KOPT-K1 (cell line): ENCODE results near the gene PDXP.
"Not testable (repeated sequence)": the region's sequence is repeated elsewhere in the genome, so short reads cannot be mapped to it uniquely, and the experiment has no call there.

Experiments
- H3K27ac ChIP-seq: fragments of 200-600 bp; sonication (generic); 2 replicates; pipeline ENCODE4 v1.5.1; 2016; ENCODE audit warnings: antibody characterized with exemption, mild to moderate bottlenecking, low read depth, low read length; ENCODE audit not compliant: poor library complexity, severe bottlenecking
- H3K36me3 ChIP-seq: fragments of 200-600 bp; sonication (generic); 2 replicates; pipeline ENCODE4 v1.5.1; 2017; ENCODE audit warnings: antibody characterized with exemption, mild to moderate bottlenecking, low read length, moderate library complexity; ENCODE audit not compliant: insufficient read depth
- H3K9me3 ChIP-seq: fragments of 200-600 bp; sonication (generic); 2 replicates; pipeline ENCODE4 v1.5.1; 2017; ENCODE audit warnings: antibody characterized with exemption, low read length, mild to moderate bottlenecking; ENCODE audit not compliant: insufficient read depth, poor library complexity, severe bottlenecking

The PDXP gene

DNA sequence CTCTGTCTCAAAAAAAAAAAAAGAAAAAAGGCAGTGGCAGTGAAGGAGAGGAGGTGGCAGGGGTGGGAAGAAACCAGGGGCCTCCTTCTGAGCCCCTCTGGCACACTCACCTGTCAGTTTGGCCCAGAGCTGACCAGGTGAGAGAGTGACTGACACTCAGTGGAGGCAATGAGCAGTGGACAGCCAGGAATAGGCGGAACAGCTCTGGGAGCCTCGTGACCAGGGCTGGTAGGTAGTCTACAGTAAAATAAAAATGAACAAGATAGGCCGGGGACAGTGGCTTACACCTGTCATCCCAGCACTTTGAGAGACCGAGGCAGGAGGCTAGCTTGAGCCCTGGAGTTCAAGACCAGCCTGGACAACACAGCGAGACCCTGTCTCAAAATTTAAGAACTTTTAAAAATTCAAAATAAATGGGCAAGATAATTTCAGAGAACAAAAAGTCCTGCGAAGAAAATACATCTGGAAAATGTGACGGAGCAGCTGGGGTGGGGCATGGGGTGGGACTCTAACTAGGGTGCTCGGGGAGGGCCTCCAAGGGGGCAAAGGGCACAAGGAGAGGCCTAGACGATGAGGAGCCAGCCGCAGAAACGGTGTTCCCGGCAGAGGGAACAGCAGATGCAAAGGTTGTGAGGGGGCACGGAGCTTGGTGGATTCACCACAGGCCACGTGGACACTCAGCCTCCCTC is 3.8 kb upstream of the PDXP start:
- Histone ChIP-seq H3K36me3 (peaks cover 33% of the 10 kb centered on the region), H3K9me3 (no peaks in the 10 kb centered on the region), H3K27ac (no peak overlapping the region)

DNA sequence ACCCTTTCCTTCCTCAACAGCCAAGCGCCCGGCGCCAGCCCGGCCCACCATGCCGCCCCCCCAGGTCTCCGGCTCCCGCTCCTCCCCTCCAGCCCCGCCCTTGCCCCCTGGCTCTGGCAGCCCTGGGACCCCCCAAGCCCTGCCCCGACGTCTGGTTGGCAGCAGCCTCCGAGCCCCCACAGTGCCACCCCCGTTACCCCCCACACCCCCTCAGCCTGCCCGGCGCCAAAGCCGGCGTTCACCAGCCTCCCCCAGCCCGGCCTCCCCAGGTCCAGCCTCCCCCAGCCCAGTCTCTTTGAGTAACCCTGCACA is 3.3 kb upstream of the PDXP start:
- Histone ChIP-seq H3K36me3 (peaks cover 30% of the 10 kb centered on the region), H3K27ac (no peak overlapping the region), H3K9me3 (no peaks in the 10 kb centered on the region)

DNA sequence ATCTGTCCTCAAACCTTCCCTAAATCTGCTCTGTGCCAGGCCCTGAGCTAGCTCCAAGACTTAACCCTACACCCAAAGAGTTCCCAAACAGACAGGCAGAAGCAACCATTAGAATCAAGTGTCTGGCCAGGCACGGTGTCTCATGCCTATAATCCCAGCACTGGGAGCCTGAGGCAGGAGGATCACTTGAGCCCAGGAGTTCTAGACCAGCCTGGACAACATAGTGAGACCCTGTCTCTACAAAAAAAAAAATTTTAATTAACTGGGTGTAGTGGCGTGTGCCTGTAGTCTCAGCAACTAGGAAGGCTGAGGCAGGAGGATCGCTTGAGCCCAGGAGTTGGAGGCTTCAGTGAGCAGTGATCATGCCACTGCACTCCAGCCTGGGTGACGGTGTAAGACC is 1.9 kb upstream of the PDXP start:
- peaks cover 30% of the 10 kb centered on the region; the same call in 1 of the 2 replicates for H3K36me3 ChIP-seq
- H3K27ac ChIP-seq, H3K9me3 ChIP-seq: not testable (repeated sequence)

DNA sequence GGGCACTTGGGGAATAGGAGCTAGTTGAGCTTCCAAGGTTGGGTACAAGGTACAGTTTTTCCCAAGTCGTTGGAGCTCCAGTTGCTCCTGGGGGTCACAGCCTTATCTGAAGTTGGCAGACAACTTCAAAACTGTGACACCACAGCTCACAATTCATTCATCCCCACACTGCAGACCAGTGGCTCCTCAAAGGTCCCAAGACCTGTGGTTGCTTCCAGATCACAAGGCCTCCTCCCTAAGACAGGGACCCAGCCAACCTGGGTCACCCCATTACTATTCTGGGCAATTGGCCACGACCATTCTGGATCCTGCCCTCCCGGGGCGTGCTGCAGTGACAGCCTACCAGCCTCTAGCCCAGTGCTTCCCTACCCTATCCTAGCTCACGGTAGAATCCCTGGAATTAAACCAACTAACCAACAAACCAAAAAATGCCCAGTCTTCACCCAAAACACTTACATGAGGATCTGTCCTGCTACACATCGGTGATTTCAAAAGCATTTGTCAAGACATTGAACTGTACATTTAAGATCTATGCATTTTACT is 862 bp upstream of the PDXP start:
- Histone ChIP-seq H3K36me3 (peaks cover 33% of the 10 kb centered on the region), H3K9me3 (no peaks in the 10 kb centered on the region), H3K27ac (peak overlapping the region; percentile 74)

DNA sequence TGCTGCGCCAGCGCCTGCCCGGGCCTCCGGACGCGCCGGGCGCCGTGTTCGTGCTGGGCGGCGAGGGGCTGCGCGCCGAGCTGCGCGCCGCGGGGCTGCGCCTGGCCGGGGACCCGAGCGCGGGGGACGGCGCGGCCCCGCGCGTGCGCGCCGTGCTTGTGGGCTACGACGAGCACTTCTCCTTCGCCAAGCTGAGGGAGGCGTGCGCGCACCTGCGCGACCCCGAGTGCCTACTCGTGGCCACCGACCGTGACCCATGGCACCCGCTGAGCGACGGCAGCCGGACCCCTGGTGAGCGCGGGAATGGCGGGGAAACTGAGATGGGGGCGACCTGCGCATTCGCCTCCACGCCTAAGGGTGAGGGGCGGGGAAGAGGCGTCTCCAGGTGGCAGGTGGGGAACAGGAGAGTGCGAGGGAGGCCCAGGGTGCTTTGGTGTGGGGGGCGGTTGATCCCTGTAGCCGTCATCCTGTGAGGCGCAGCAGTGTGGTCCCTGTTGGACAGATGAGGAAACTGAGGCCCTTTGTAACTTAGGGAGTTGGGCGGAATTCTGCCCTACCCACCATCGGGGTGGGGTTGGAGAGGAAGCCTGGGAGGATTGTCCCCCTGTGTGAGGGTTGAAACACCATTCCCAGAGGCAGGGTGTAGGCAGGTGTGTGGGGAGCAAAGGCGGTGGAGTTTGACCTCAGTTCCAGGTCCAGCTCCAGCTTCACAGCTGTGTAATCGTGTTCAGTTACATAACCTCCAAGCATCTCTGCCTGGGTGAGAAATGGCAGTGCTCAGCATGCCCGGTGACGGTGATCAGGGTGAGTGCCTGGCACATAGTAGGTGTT is 758 bp downstream of the PDXP start:
- Histone ChIP-seq H3K36me3 (peaks cover 37% of the 10 kb centered on the region), H3K9me3 (no peaks in the 10 kb centered on the region), H3K27ac (peak overlapping the region; percentile 74)

DNA sequence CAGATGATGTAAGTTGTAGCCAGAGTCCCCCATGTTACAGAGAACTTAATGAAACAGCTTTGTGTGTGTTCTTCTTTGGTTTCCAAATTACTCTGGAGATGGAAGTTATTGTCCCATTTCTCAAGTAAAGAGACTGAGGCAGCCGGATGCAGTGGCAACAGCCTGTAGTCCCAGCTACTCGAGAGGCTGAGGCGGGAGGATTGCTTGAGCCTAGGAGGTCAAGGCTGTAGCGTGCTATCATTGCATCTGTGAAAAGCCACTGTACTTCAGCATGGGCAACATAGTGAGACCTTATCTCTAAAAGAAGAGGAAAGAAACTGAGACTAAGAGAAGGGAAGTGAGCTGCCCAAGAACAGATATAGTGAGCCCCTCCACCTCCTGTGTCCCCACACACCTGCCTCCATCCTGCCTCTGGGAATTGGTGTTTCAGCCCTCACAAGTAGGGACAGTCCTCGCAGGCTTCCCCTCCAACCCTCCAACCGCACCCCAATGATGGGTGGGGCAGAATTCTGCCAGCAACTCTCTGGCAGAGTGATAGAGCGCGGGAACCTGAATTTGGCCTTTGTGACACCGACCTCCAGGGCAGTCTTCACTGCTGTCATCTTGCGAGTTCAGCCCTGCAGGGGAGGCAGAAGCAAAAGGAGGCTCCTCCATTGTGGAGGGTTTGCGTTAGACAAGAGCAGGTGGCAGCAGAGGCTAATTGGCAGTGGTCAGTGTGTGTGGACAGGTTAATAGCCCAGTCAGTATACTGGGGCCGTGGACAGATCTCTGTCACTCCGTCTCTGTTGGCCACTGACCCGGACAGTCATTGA is 1.6 kb downstream of the PDXP start:
- Histone ChIP-seq H3K27ac (peak overlapping the region; percentile 74), H3K9me3 (no peaks in the 10 kb centered on the region), H3K36me3 (peaks cover 45% of the 10 kb centered on the region)

DNA sequence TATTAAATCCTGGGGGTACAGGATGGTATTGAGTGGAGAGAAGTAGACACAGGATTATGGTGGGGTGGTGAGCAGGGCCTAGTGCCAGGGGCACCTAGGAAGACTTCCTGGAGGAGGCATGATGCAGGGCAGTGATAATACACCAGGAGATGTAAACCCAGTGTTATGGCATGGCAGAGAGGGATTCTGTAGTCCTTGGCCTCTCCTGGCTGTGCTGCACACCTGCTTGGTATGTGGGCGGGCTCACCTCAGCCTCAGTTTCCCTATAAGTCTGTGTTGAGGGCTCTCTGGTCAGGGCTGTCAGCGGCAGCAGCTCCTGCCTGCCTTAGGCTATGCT is 2.2 kb downstream of the PDXP start:
- no peak overlapping the region for H3K27ac ChIP-seq
- peaks cover 51% of the 10 kb centered on the region for H3K36me3 ChIP-seq
- no peaks in the 10 kb centered on the region for H3K9me3 ChIP-seq

DNA sequence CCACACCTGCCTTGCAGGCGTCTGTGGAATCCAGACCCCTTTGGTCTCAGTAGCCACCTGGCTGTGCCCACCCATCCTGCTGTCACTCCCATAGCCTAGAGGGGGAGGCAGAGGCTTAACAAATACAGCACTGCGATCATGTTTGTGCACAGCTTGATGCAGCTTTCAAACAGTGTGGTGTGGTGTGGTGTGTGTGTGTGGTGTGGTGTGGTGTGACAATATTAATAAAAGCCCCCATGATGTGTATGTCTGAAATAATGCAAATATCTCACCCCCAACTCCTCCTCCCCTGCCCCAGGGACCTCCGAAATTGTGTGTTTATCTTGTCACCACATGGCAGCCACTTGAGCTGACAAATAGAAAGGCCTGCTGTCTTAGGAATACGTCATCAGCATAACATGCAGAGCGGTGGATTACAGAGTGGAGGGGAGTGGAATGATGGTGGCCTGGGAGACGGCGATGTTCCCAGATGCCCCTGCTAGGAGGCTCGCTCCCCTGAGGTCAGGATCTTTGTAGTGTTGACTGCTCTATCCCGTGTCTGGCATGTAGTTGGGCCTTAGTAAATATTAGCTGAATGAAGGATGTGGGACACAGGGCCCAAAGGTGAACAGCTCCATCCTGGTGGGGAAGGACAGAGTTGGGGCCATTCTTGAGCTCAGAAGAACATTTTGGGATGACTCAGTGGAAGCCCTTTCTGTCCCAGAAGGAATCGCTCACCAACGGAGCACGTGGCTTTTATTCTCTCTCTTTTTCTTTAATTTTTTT is 2.8 kb downstream of the PDXP start:
- Histone ChIP-seq H3K27ac (no peak overlapping the region), H3K36me3 (peaks cover 57% of the 10 kb centered on the region), H3K9me3 (no peaks in the 10 kb centered on the region)

DNA sequence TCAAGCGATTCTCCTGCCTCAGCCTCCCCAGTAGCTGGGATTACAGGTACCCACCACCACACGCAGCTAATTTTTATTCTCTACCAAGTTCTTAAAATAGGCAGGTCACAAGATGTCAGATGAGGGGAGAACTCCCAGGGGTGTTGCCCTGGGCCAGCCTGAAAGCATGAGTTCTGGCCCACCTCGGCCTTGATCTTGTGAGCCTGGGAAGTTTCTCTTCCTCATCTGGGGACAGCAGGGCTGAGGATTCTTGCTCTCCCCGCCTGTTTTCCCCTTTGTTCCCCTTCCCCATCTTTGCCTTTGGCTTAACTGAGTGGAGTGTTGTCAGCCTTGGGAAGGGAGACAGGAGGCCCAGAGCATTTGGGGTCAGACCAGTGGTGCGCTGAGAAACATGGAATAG is 3.5 kb downstream of the PDXP start:
- H3K36me3 ChIP-seq, result peaks cover 64% of the 10 kb centered on the region
- no peak overlapping the region for H3K27ac ChIP-seq
- H3K9me3 ChIP-seq, result no peaks in the 10 kb centered on the region

DNA sequence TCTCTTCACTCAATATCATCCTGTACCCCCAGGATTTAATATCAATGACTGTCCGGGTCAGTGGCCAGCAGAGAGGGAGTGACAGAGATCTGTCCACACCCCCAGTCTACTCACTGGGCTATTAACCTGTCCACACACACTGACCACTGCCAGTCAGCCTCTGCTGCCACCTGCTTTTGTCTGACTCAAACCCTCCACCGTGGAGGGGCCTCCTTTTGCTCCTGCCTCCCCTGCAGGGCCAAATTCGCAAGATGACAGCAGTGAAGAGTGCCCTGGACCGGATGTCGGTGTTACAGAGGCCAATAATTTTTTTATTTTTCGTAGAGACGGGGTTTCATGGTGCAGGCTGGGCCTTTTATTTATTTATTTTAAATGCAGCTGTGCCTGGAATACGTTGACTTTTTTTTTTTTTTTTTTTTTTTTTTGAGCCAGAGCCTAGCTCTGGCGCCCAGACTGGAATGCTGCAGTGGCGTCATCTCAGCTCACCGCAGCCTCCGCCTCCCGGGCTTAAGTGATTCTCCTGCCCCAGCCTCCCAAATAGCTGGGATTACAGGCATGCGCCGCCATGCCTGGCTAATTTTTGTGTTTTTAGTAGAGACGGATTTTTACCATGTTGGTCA is 5.1 kb downstream of the PDXP start:
- Histone ChIP-seq H3K36me3 (peaks cover 80% of the 10 kb centered on the region), H3K27ac (no peak overlapping the region), H3K9me3 (no peaks in the 10 kb centered on the region)

DNA sequence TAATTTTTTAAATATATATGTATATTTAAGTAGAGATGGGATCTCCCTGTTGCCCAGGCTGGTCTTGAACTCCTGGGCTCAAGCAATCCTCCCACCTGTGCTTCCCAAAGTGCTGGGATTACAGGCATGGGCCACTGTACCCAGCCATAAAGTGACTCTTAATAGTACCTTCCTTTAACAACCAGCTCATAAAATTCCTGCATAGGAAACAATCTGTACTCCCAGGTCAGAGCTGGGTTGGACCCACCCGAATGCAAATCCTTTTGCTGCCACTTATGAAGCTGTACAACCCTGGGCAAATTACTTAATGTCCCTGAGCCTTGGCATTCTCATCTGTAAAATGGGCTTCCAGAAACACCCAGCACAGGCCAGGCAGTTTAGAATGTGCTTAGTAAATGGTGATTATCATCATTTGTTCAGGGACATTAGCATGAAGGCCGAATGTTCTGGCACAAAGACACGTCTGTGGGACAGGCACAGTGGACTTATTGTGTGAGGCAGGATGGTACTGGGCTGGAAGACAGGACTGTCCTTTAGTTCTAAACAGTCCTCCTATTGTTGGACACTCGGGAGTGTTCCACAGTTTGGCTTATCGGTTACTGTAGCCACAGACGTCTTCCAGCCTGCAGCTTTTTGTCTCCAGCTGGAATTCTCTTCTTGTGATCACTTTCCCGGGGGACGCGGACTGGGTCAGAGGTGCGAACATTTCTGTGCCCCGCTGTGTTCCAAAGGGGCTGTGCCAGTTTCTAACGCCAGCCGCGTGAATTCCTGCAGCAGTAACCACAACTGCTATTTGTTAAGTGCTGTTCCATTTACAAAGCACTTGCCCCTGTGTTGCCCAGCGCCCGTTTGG is 6.0 kb downstream of the PDXP start:
- Histone ChIP-seq H3K36me3 (peaks cover 86% of the 10 kb centered on the region), H3K9me3 (no peaks in the 10 kb centered on the region), H3K27ac (no peak overlapping the region)

DNA sequence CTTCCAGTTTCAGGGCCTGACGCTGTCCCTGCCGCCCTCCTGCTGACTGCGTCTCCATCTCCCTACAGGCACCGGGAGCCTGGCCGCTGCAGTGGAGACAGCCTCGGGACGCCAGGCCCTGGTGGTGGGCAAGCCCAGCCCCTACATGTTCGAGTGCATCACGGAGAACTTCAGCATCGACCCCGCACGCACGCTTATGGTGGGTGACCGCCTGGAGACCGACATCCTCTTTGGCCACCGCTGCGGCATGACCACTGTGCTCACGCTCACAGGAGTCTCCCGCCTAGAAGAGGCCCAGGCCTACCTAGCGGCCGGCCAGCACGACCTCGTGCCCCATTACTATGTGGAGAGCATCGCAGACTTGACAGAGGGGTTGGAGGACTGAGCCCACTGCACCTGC is 7.0 kb downstream of the PDXP start:
- Histone ChIP-seq H3K9me3 (no peaks in the 10 kb centered on the region), H3K27ac (no peak overlapping the region), H3K36me3 (peaks cover 82% of the 10 kb centered on the region)

DNA sequence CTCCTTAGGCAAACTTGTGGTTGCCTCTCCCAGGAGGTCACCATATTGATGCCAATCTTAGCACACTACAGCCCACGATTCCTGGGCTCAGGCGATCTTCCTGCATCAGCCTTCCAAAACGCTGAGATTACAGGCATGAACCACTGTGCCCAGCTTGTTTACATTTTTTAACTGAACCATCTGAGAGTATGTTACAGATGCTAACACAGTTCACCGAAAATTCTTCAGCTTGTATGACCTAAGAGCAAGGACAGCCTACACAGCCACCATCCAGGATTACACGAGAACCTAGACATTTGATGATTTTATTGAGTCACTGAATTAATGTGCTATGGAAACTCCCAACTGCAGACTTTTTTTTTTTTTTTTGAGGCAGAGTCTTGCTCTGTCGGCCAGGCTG is 11.1 kb downstream of the PDXP start:
- H3K36me3 ChIP-seq, result peaks cover 47% of the 10 kb centered on the region
- no peaks in the 10 kb centered on the region for H3K9me3 ChIP-seq
- no peak overlapping the region for H3K27ac ChIP-seq
